Tibial artery (tissue), 4 donors: ENCODE results near the gene OTUB1.
"Not testable (repeated sequence)": the region's sequence is repeated elsewhere in the genome, so short reads cannot be mapped to it uniquely, and the experiment has no call there.

ENCODE experiments used
- DNase-seq, 2 donors: peaks; one replicate each; pipeline ENCODE4 v3.0.0-alpha.2; 2019
- H3K27ac ChIP-seq, 2 donors: fragments of 200-600 bp; sonication (generic) in 1 of 2; 1 replicate in 1 of 2; 2 replicates in 1 of 2; pipeline ENCODE4 v1.5.1; 2018 to 2019; ENCODE audit warnings: mild to moderate bottlenecking in 1 of 2
- H3K27me3 ChIP-seq, 2 donors: fragments of 200-600 bp; sonication (generic) in 1 of 2; one replicate each; pipeline versions ENCODE4 v1.5.1 to v1.6.0; 2016 to 2019
- H3K36me3 ChIP-seq, 3 donors: fragments of 200-600 bp; sonication (generic) in 2 of 3; one replicate each; pipeline ENCODE4 v1.5.1; 2016 to 2019; ENCODE audit warnings: mild to moderate bottlenecking in 2 of 3
- H3K4me1 ChIP-seq, 4 donors: fragments of 200-600 bp; sonication (generic) in 2 of 4; 1 replicate in 3 of 4; 2 replicates in 1 of 4; pipeline ENCODE4 v1.5.1; 2016 to 2019
- H3K4me3 ChIP-seq, 2 donors: fragments of 200-600 bp; sonication (generic) in 1 of 2; 1 replicate in 1 of 2; 2 replicates in 1 of 2; pipeline ENCODE4 v1.5.1; 2018 to 2019; ENCODE audit warnings: mild to moderate bottlenecking in 2 of 2
- H3K9me3 ChIP-seq, 3 donors: fragments of 200-600 bp; sonication (generic) in 1 of 3; one replicate each; pipeline ENCODE4 v1.5.1; 2016 to 2019
- CTCF ChIP-seq, 2 experiments: fragments of 200-600 bp in 1 of 2; fragments of 450-650 bp in 1 of 2; IDR thresholded peaks; one replicate each; pipeline ENCODE4 v1.5.1; 2017 to 2019; ENCODE audit warnings: antibody characterized with exemption in 2 of 2, mild to moderate bottlenecking in 1 of 2, moderate library complexity in 1 of 2
- intact Hi-C: fragments of 100-400 bp; cut with DNase I; formaldehyde crosslinking; loops from one replicate; pipeline ENCODE4 v1.15.0; 2023; ENCODE audit warnings: low total_unique reads

Gene OTUB1

GRCh38 chr11:64041846-64042245 is 55.6 kb downstream of the OTUB1 start:
- H3K27ac ChIP-seq = no peak overlapping the region
- intact Hi-C loops = no loop called here

GRCh38 chr11:64042301-64042700 is 56.1 kb downstream of the OTUB1 start:
- intact Hi-C loops = no loop called here
- peaks cover 0 to under 1% (median 0%) of the 10 kb centered on the region in 4 donors for H3K4me1 ChIP-seq
- no peaks in the 10 kb centered on the region for H3K27me3 ChIP-seq
- TF ChIP-seq CTCF (IDR thresholded peaks at IDR 0.05) = no peak
- no peak for DNase-seq
- H3K27ac ChIP-seq = no peak overlapping the region
- no peaks in the 10 kb centered on the region for H3K36me3 ChIP-seq
- no peaks in the 10 kb centered on the region for H3K9me3 ChIP-seq
- no peak overlapping the region for H3K4me3 ChIP-seq

More at GRCh38 chr11:64041846-64042245, 55.6 kb downstream of the OTUB1 start:
- peaks cover 0 to under 1% of the 10 kb centered on the region in 2 donors for H3K27me3 ChIP-seq
- no peak for TF ChIP-seq CTCF (IDR thresholded peaks at IDR 0.05)
- no peaks in the 10 kb centered on the region for H3K9me3 ChIP-seq
- H3K4me1 ChIP-seq = peaks cover 0 to 5% (median under 1%) of the 10 kb centered on the region in 4 donors
- no peaks in the 10 kb centered on the region for H3K36me3 ChIP-seq
- no peak overlapping the region for H3K4me3 ChIP-seq
- no peak for DNase-seq

- H3K27ac ChIP-seq = no peak overlapping the region
- H3K36me3 ChIP-seq = no peaks in the 10 kb centered on the region
- intact Hi-C loops = no loop called here
- no peak for DNase-seq
- TF ChIP-seq CTCF (IDR thresholded peaks at IDR 0.05) = no peak
- H3K4me1 ChIP-seq = no peaks in the 10 kb centered on the region
- no peaks in the 10 kb centered on the region for H3K27me3 ChIP-seq
- no peaks in the 10 kb centered on the region for H3K9me3 ChIP-seq
- no peak overlapping the region for H3K4me3 ChIP-seq
These were observed 57.3 kb downstream of the OTUB1 start for GRCh38 chr11:64043545-64043944.

- Histone ChIP-seq H3K36me3 (no peaks in the 10 kb centered on the region), H3K4me3 (no peak overlapping the region), H3K27me3 (no peaks in the 10 kb centered on the region), H3K4me1 (no peaks in the 10 kb centered on the region), H3K27ac (no peak overlapping the region), H3K9me3 (no peaks in the 10 kb centered on the region)
- intact Hi-C loops = no loop called here
- DNase-seq = no peak
- TF ChIP-seq CTCF (IDR thresholded peaks at IDR 0.05) = no peak
These were observed 58.6 kb downstream of the OTUB1 start for GRCh38 chr11:64044730-64045393.

GRCh38 chr11:64045700-64046099 is 59.5 kb downstream of the OTUB1 start:
- H3K9me3 ChIP-seq = no peaks in the 10 kb centered on the region
- H3K4me1 ChIP-seq = no peaks in the 10 kb centered on the region
- intact Hi-C loops = no loop called here
- H3K27me3 ChIP-seq = no peaks in the 10 kb centered on the region
- H3K4me3 ChIP-seq = no peak overlapping the region
- H3K27ac ChIP-seq = no peak overlapping the region
- no peak for DNase-seq
- no peaks in the 10 kb centered on the region for H3K36me3 ChIP-seq
- no peak for TF ChIP-seq CTCF (IDR thresholded peaks at IDR 0.05)

- H3K27me3 ChIP-seq, H3K36me3 ChIP-seq, intact Hi-C loops, H3K4me3 ChIP-seq, H3K27ac ChIP-seq, DNase-seq, H3K9me3 ChIP-seq, H3K4me1 ChIP-seq: not testable (repeated sequence)
These were observed 61.1 kb downstream of the OTUB1 start for GRCh38 chr11:64047373-64047772.
